HepG2 (cell line): ENCODE results near the gene AGTRAP. TPM values are rescaled to one million over a fixed set of nuclear protein-coding genes. Genes with fewer than 3 reads are reported as not detected.

ENCODE experiments used
- CBX2 ChIP-seq, 2 experiments: fragments of 200-600 bp in 1 of 2; sonication (generic); formaldehyde crosslinking in 1 of 2; IDR thresholded peaks; 2 replicates each; pipeline versions ENCODE4 v1.7.0 to v1.8.1; 2018 to 2022; ENCODE audit warnings: low read depth in 2 of 2, low read length in 1 of 2, mild to moderate bottlenecking in 1 of 2, missing genetic modification reagents in 1 of 2
- CBX5 ChIP-seq: sonication (generic); formaldehyde crosslinking; IDR thresholded peaks from 2 replicates; pipeline ENCODE4 v1.4.0; 2020; ENCODE audit warnings: missing genetic modification reagents, borderline replicate concordance
- HOXA7 ChIP-seq: sonication (generic); formaldehyde crosslinking; IDR thresholded peaks from 2 replicates; pipeline ENCODE4 v1.8.1; 2022; ENCODE audit warnings: mild to moderate bottlenecking, missing genetic modification reagents, moderate library complexity
- IRF2 ChIP-seq: IDR thresholded peaks from 2 replicates; pipeline ENCODE4 v1.6.1; 2018; ENCODE audit warnings: missing genetic modification reagents, missing compliant biosample characterization
- MAF1 ChIP-seq: sonication (generic); formaldehyde crosslinking; IDR thresholded peaks from 2 replicates; pipeline ENCODE4 v1.5.0; 2020; ENCODE audit warnings: missing genetic modification reagents, borderline replicate concordance
- MAX ChIP-seq: IDR thresholded peaks from 2 replicates; pipeline ENCODE4 v1.6.1; 2012; ENCODE audit warnings: inconsistent platforms
- PAXIP1 ChIP-seq: sonication (generic); formaldehyde crosslinking; conservative IDR thresholded peaks from 2 replicates; pipeline ENCODE4 v1.4.0; 2020; ENCODE audit warnings: mild to moderate bottlenecking, missing genetic modification reagents, moderate library complexity
- POLR2A ChIP-seq, 2 experiments: IDR thresholded peaks; 2 replicates each; pipeline ENCODE4 v1.6.1; 2011; ENCODE audit warnings: low read depth in 2 of 2, low read length in 2 of 2, mild to moderate bottlenecking in 1 of 2, moderate library complexity in 1 of 2; ENCODE audit not compliant: insufficient read depth in 1 of 2
- RFX3 ChIP-seq: IDR thresholded peaks from 2 replicates; pipeline ENCODE4 v1.6.1; 2016; ENCODE audit warnings: missing biosample characterization, missing genetic modification reagents
- SKIL ChIP-seq: sonication (generic); formaldehyde crosslinking; IDR thresholded peaks from 2 replicates; pipeline ENCODE4 v1.8.0; 2022; ENCODE audit warnings: missing genetic modification reagents, mild to moderate bottlenecking, moderate library complexity, borderline replicate concordance
- TAF1 ChIP-seq: sonication (generic); formaldehyde crosslinking; IDR thresholded peaks from 2 replicates; pipeline ENCODE4 v1.4.0; 2020; ENCODE audit warnings: missing genetic modification reagents
- TCF12 ChIP-seq, 2 experiments: fragments of 450-650 bp in 1 of 2; sonication (generic) in 1 of 2; formaldehyde crosslinking in 1 of 2; IDR thresholded peaks; 2 replicates each; pipeline versions ENCODE4 v1.6.1 to v1.8.0; 2017 to 2022; ENCODE audit warnings: antibody characterized with exemption in 1 of 2, mild to moderate bottlenecking in 1 of 2, missing genetic modification reagents in 1 of 2, moderate library complexity in 1 of 2
- XBP1 ChIP-seq: sonication (generic); formaldehyde crosslinking; IDR thresholded peaks from 2 replicates; pipeline ENCODE4 v1.5.0; 2020; ENCODE audit warnings: missing genetic modification reagents
- ZEB1 ChIP-seq: IDR thresholded peaks from 2 replicates; pipeline ENCODE4 v1.6.1; 2012; ENCODE audit warnings: mild to moderate bottlenecking, low read depth, inconsistent platforms; ENCODE audit not compliant: insufficient replicate concordance
- ZFP36 ChIP-seq: fragments of 150-350 bp; IDR thresholded peaks from 2 replicates; pipeline ENCODE4 v1.6.1; 2018; ENCODE audit warnings: borderline replicate concordance, low read length, low read depth; ENCODE audit not compliant: partially characterized antibody
- ZFP37 ChIP-seq: sonication (generic); formaldehyde crosslinking; IDR thresholded peaks from 2 replicates; pipeline ENCODE4 v1.4.0; 2020; ENCODE audit warnings: missing genetic modification reagents, borderline replicate concordance
- ZFX ChIP-seq: sonication (generic); formaldehyde crosslinking; IDR thresholded peaks from 2 replicates; pipeline ENCODE4 v1.4.0; 2020; ENCODE audit warnings: mild to moderate bottlenecking, low read depth, missing genetic modification reagents, moderate library complexity
- ZNF12 ChIP-seq: sonication (generic); formaldehyde crosslinking; IDR thresholded peaks from 2 replicates; pipeline ENCODE4 v1.5.0; 2020; ENCODE audit warnings: missing genetic modification reagents
- ZNF24 ChIP-seq: fragments of 450-650 bp; IDR thresholded peaks from 2 replicates; pipeline ENCODE4 v1.6.1; 2017; ENCODE audit warnings: antibody characterized with exemption, mild to moderate bottlenecking
- ZNF263 ChIP-seq: sonication (generic); formaldehyde crosslinking; IDR thresholded peaks from 2 replicates; pipeline ENCODE4 v1.4.0; 2020; ENCODE audit warnings: missing genetic modification reagents
- ZNF501 ChIP-seq: sonication (generic); formaldehyde crosslinking; IDR thresholded peaks from 2 replicates; pipeline ENCODE4 v1.5.1; 2020; ENCODE audit warnings: mild to moderate bottlenecking, moderate library complexity, missing genetic modification reagents
- ZNF629 ChIP-seq: sonication (generic); formaldehyde crosslinking; conservative IDR thresholded peaks from 2 replicates; pipeline ENCODE4 v1.5.0; 2020; ENCODE audit warnings: missing genetic modification reagents
- ZNF674 ChIP-seq: sonication (generic); formaldehyde crosslinking; IDR thresholded peaks from 2 replicates; pipeline ENCODE4 v1.5.0; 2020; ENCODE audit warnings: low read depth, mild to moderate bottlenecking, missing genetic modification reagents
- ZNF761 ChIP-seq: sonication (generic); formaldehyde crosslinking; conservative IDR thresholded peaks from 2 replicates; pipeline ENCODE4 v1.4.0; 2020; ENCODE audit warnings: mild to moderate bottlenecking, missing genetic modification reagents
- ZSCAN21 ChIP-seq: sonication (generic); formaldehyde crosslinking; IDR thresholded peaks from 2 replicates; pipeline ENCODE4 v1.8.0; 2022; ENCODE audit warnings: mild to moderate bottlenecking, missing genetic modification reagents, moderate library complexity, borderline replicate concordance
- polyA plus RNA-seq, 8 experiments: library from polyadenylated mRNA; depleted of rRNA in 3 of 8; stranded (reverse) in 7 of 8; unstranded in 1 of 8; fragments of >200 nt; fragmentation: Illumina TruSeq in 4 of 8; extraction: Trizol in 4 of 8; gene quantifications; 2 replicates each; pipeline versions ENCODE4 v1.2.1 to v1.2.3, GENCODE V29; 2011 to 2016; ENCODE audit warnings: low read depth in 4 of 8, missing spikeins in 1 of 8, mixed read lengths in 1 of 8; ENCODE audit not compliant: insufficient read depth in 1 of 8
- total RNA-seq, 5 experiments: library from RNA; depleted of rRNA; stranded (reverse); fragments of >200 nt; fragmentation: Illumina TruSeq; extraction: Trizol; gene quantifications; 2 replicates each; pipeline ENCODE4 v1.2.3, GENCODE V29; 2016; ENCODE audit warnings: low read depth in 1 of 5

Gene AGTRAP
- total and polyA plus RNA-seq, 2 of the 13 experiments (the other 11 are each of a cell fraction or from before 2014, with no cell fraction given) = 28.3 to 32.0 TPM

DNA sequence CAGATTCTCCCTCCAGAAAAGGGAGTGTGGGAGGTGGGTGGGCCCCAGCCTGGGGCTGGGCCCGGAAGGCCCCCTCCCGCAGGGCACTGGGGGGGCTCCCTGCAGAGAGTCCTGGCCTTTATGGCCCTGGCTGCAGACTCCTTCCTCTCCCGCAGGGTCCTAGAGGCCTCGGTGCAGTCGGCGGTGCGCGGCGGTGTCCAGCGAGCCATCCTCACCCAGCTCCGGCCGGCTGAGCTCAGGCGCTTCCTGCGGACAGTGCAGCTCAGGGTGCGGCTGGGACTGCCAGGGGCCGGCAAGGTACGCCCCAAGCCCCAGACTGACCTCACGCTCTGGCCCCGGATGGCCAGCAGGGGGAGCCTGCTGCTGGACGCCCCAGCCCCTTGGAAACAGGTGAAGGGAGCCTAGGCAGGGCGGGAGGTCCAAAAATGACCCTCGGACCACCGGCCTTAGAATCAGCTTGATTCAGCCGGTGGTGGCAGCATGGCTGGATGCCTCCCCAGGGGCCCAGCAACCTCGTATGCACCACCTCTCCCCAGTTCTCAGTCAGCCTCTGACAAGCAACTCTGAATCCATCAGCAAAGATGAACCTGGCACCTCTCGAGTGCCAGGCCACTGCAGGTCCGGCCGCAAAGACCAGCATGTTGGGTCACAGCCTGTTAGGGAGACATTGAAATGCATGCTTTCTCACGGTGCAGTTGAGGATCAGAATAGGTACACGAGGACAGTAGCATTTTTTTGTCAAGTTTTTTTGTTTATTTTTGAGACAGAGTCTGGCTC, 49.2 kb downstream of the AGTRAP start (continued):
- TF ChIP-seq MAF1 (CRISPR knock-in tag) = no peak
- TF ChIP-seq ZNF24 = no peak
- TF ChIP-seq ZNF629 (CRISPR knock-in tag) = no peak
- no peak for TF ChIP-seq ZNF12 (CRISPR knock-in tag)
- TF ChIP-seq ZNF761 (CRISPR knock-in tag) = no peak
- TF ChIP-seq PAXIP1 (CRISPR knock-in tag) = no peak
- TF ChIP-seq SKIL = no peak
- TF ChIP-seq POLR2A (IDR thresholded peaks at IDR 0.05; ENCODE audit: insufficient read depth in 1 of 2, low read depth in 2 of 2, low read length in 2 of 2) = no peak
- no peak for TF ChIP-seq RFX3 (CRISPR knock-in tag)
- no peak; the same call in 1 of the 2 replicates for TF ChIP-seq ZSCAN21 (CRISPR knock-in tag)
- peak; percentile 44; the same call in 1 of the 2 replicates for TF ChIP-seq MAX
- no peak for TF ChIP-seq XBP1 (CRISPR knock-in tag)
- no peak; the same call in 1 of the 2 replicates for TF ChIP-seq IRF2 (CRISPR knock-in tag)
- no peak for TF ChIP-seq TCF12 (IDR thresholded peaks at IDR 0.05)
- no peak for TF ChIP-seq TCF12 (CRISPR knock-in tag; IDR thresholded peaks at IDR 0.05)
- TF ChIP-seq ZNF263 = no peak
- TF ChIP-seq ZNF501 = peak; percentile 56; the same call in 1 of the 2 replicates
- no peak for TF ChIP-seq ZFP37 (CRISPR knock-in tag)
- TF ChIP-seq ZEB1 = no peak
- TF ChIP-seq TAF1 (CRISPR knock-in tag) = 0 out of 2 replicates have a peak, but pooled peaks have one; percentile 29
- TF ChIP-seq CBX2 (IDR thresholded peaks at IDR 0.05; ENCODE audit: low read depth, low read length) = no peak
- TF ChIP-seq CBX2 (CRISPR knock-in tag; IDR thresholded peaks at IDR 0.05; ENCODE audit: low read depth) = no peak
- no peak for TF ChIP-seq ZNF674 (CRISPR knock-in tag)
- peak; percentile 41; the same call in 1 of the 2 replicates for TF ChIP-seq CBX5 (CRISPR knock-in tag)
- no peak for TF ChIP-seq HOXA7 (CRISPR knock-in tag)
- TF ChIP-seq ZFP36 = no peak
- peak; percentile 45; the same call in 1 of the 2 replicates for TF ChIP-seq ZFX
